ENCODE data around the gene GARIN1A.
"Not testable (repeated sequence)": the region's sequence is repeated elsewhere in the genome, so short reads cannot be mapped to it uniquely, and the experiment has no call there.

GRCh38 chr7:128627124-128627523 is 45.0 kb upstream of the GARIN1A start:
- not testable (repeated sequence) for TF ChIP-seq CTCF, POLR2A (IDR thresholded peaks at IDR 0.05)
